ENCODE data around the gene LRRC4C. TPM values are rescaled to one million over a fixed set of nuclear protein-coding genes. Genes with fewer than 3 reads are reported as not detected.

LRRC4C gene
- total RNA-seq, 1 experiment from 2014 or later = 0.13 TPM

DNA sequence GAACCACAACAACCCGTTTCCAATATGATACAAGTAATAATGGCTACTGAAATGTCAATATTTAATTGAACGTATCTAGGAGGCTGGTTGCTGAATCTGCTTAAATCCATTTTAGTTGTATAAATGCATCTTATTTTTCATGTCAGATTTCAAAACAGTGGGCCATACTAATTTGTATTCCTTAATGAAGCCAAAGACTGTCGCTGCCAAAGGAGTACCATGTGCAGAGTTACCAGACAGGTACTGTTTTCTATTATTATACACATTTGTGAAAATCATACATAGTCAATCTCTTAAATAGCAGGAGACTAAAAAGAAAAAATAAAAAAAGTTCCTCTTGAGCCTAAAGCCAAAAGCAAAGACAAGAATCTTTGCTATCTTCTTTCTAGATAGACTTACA, 632.3 kb downstream of the LRRC4C start:
- Histone ChIP-seq H3T11ph (ENCODE audit: low read length) (no peak overlapping the region), H4K5ac (ENCODE audit: insufficient read length, low read depth, low read length) (no peak overlapping the region), H2BK120ac (ENCODE audit: low read depth, low read length, poor library complexity, severe bottlenecking) (no peak overlapping the region), H3K4ac (ENCODE audit: low read depth, low read length) (no peak overlapping the region), H3K27ac (ENCODE audit: insufficient read length, low read depth, low read length) (no peak overlapping the region), H2AFZ (ENCODE audit: low read length) (no peak overlapping the region), H4K20me1 (ENCODE audit: control insufficient read depth, insufficient read depth, insufficient read length) (no peaks in the 10 kb centered on the region), H3K14ac (ENCODE audit: insufficient read depth, low read length) (no peak overlapping the region), H3K23me2 (ENCODE audit: insufficient read length, low read depth, low read length, poor library complexity, severe bottlenecking) (no peaks in the 10 kb centered on the region), H3K23ac (ENCODE audit: insufficient read length, low read depth, low read length) (no peak overlapping the region), H2BK12ac (ENCODE audit: insufficient read length, low read depth, low read length) (no peak overlapping the region), H2BK20ac (ENCODE audit: low read depth, low read length, poor library complexity, severe bottlenecking) (no peak overlapping the region), H3K4me2 (ENCODE audit: insufficient read depth, insufficient read length, low read length) (no peak overlapping the region), H3K56ac (ENCODE audit: insufficient read length, low read depth, low read length) (no peak overlapping the region), H3K9me3 (ENCODE audit: control insufficient read depth, low read depth, low read length) (no peaks in the 10 kb centered on the region), H3K27me3 (ENCODE audit: insufficient read depth, low read length) (no peaks in the 10 kb centered on the region), H3K18ac (ENCODE audit: insufficient read length, low read depth, low read length) (no peak overlapping the region), H3K79me2 (ENCODE audit: insufficient read depth, low read length) (no peaks in the 10 kb centered on the region), H2BK15ac (ENCODE audit: low read depth, low read length) (no peak overlapping the region), H2AK5ac (ENCODE audit: insufficient read length, low read length) (no peak overlapping the region), H2BK5ac (ENCODE audit: insufficient read length, low read length) (no peak overlapping the region), H3K79me1 (ENCODE audit: insufficient read depth, low read depth, low read length, poor library complexity, severe bottlenecking) (no peaks in the 10 kb centered on the region), H3K9ac (ENCODE audit: extremely low read depth, insufficient read length, low read length) (no peak overlapping the region), H4K8ac (replicated peaks; ENCODE audit: insufficient read length, low read depth, low read length) (no peak overlapping the region), H4K91ac (ENCODE audit: insufficient read length, low read depth, low read length) (no peak overlapping the region), H3K4me1 (ENCODE audit: insufficient read depth, low read length) (no peaks in the 10 kb centered on the region)
- Mint-ChIP-seq H3K36me3 (ENCODE audit: insufficient read depth in 1 of 3, low read depth in 3 of 3) (peaks cover 0 to 1% (median 0%) of the 10 kb centered on the region in 3 experiments; a peak in 1 of 7 replicates), H3K27ac (no peak overlapping the region), H3K9me3 (no peaks in the 10 kb centered on the region), H3K4me3 (no peak overlapping the region), H3K4me1 (no peaks in the 10 kb centered on the region), H3K27me3 (ENCODE audit: low read depth) (no peaks in the 10 kb centered on the region)
- DNase-seq = no peak
- TF ChIP-seq, protein P1, sequence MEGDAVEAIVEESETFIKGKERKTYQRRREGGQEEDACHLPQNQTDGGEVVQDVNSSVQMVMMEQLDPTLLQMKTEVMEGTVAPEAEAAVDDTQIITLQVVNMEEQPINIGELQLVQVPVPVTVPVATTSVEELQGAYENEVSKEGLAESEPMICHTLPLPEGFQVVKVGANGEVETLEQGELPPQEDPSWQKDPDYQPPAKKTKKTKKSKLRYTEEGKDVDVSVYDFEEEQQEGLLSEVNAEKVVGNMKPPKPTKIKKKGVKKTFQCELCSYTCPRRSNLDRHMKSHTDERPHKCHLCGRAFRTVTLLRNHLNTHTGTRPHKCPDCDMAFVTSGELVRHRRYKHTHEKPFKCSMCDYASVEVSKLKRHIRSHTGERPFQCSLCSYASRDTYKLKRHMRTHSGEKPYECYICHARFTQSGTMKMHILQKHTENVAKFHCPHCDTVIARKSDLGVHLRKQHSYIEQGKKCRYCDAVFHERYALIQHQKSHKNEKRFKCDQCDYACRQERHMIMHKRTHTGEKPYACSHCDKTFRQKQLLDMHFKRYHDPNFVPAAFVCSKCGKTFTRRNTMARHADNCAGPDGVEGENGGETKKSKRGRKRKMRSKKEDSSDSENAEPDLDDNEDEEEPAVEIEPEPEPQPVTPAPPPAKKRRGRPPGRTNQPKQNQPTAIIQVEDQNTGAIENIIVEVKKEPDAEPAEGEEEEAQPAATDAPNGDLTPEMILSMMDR (conservative IDR thresholded peaks at IDR 0.05) = no peak
- no CpG with 5 or more reads among the region's 3 CpGs for WGBS (ENCODE audit: extremely low coverage, insufficient read length, low lambda C conversion rate)

Measured in H9 (cell line).